ENCODE measurements around the gene ENTPD7. TPM values are rescaled to one million over a fixed set of nuclear protein-coding genes. Genes with fewer than 3 reads are reported as not detected.
A peak's percentile ranks its signal among the peaks of the same experiment; 100 is the strongest.

The ENTPD7 gene
- total RNA-seq (6.0 and 6.2 TPM in 2 replicates), polyA plus RNA-seq (0.74 and 0.75 TPM in 2 replicates), polyA minus RNA-seq (2.3 and 3.6 TPM in 2 replicates)
- 2.5 TPM for total RNA-seq (2013)

- H3K79me2 ChIP-seq (ENCODE audit: control insufficient read depth, insufficient read depth, low read length): no peaks in the 10 kb centered on the region
- H3K27me3 Mint-ChIP-seq: peaks cover 9% of the 10 kb centered on the region
Observed at GRCh38 chr10:99659031-99659867, at the start of gene ENTPD7. TSS of gene ENTPD7 (plus strand) at chr10:99659509. CDS start at chr10:99659957, 448 bp downstream.

More at GRCh38 chr10:99659031-99659867, at the start of gene ENTPD7:
- no peak for TF ChIP-seq EZH2 (IDR thresholded peaks at IDR 0.05; ENCODE audit: borderline replicate concordance, insufficient read depth, low read depth, low read length, poor library complexity, severe bottlenecking)
- peak; percentile 19 for TF ChIP-seq CTCF (IDR thresholded peaks at IDR 0.05)
- peak within 1 kb of the TSS; percentile 32 for H3K27ac Mint-ChIP-seq
- intact Hi-C loops (cut with micrococcal nuclease): loop anchor here (1.0 kb wide), 3 partner anchors 39 to 229 kb away; partner anchors contain the start of genes COX15, CUTC, GOT1 and SLC25A28
- Histone ChIP-seq H3K4me1 (ENCODE audit: control insufficient read depth in 2 of 2, insufficient read depth in 2 of 2, low read length in 2 of 2) (peaks cover 7 to 16% of the 10 kb centered on the region in 2 donors), H3K9ac (ENCODE audit: low read length) (peak within 1 kb of the TSS; percentile 81), H3K9me3 (ENCODE audit: control extremely low read depth in 1 of 3, control insufficient read depth in 2 of 3, insufficient read depth in 1 of 3, low read length in 2 of 3) (no peaks in the 10 kb centered on the region), H3K27ac (ENCODE audit: low read length in 2 of 2) (peak within 1 kb of the TSS in 1 of 2 donors; percentile 64), H4K20me1 (ENCODE audit: control insufficient read depth, insufficient read depth, low read length, poor library complexity, severe bottlenecking) (no peaks in the 10 kb centered on the region), H2AFZ (ENCODE audit: insufficient read depth, low read depth, low read length, poor library complexity, severe bottlenecking) (peak within 1 kb of the TSS; percentile 97), H3K4me2 (replicated peaks; ENCODE audit: low read depth, low read length, poor library complexity, severe bottlenecking) (peak within 1 kb of the TSS; percentile 98), H3K36me3 (replicated peaks in 1 of 2; ENCODE audit: control extremely low read depth in 1 of 2, control insufficient read depth in 1 of 2, extremely low read depth in 1 of 2, insufficient read depth in 2 of 2, low read length in 1 of 2) (peaks cover 0 to 2% of the 10 kb centered on the region in 2 experiments), H3K27me3 (replicated peaks in 1 of 4; ENCODE audit: control extremely low read depth in 1 of 4, control insufficient read depth in 3 of 4, insufficient read depth in 4 of 4, low read length in 3 of 4) (peaks cover 0 to 4% (median 0%) of the 10 kb centered on the region in 4 experiments), H3K4me3 (ENCODE audit: control extremely low read depth in 1 of 5, extremely low read depth in 1 of 5, insufficient read depth in 1 of 5, low read depth in 2 of 5, low read length in 4 of 5) (peak within 1 kb of the TSS; percentile 63 to 89 (median 82))
- WGBS (ENCODE audit: insufficient coverage): under 1% methylated on average over 71 of the region's 71 CpGs
- CTCF ChIA-PET: interaction anchor here (1.1 to 3.7 kb wide), 6 partner anchors 34 to 223 kb away, joined by 3 to 10 read pairs (median 6); partner anchors contain the start of genes COX15 and CUTC
- POLR2A ChIA-PET: interaction anchor here (1.3 to 1.4 kb wide), 2 partner anchors 39 to 41 kb away, joined by 4 to 12 read pairs; partner anchors contain the start of gene SLC25A28
- ATAC-seq (ENCODE audit: low read depth) (peak; percentile 99), DNase-seq (peak; percentile 91)
- H3K4me3 Mint-ChIP-seq: peak within 1 kb of the TSS; percentile 84
- H3K9me3 Mint-ChIP-seq (ENCODE audit: insufficient read depth): no peaks in the 10 kb centered on the region
- peaks cover 19% of the 10 kb centered on the region for H3K4me1 Mint-ChIP-seq

Data from B cell (primary cell).